Stimulated activated CD8-positive, alpha-beta memory T cell treated with anti-CD3 and anti-CD28 coated beads, Interleukin-2, amount 100 ng/mL, for 1 hour (primary cell): ENCODE data around the gene LILRA5.
"Not testable (repeated sequence)": the region's sequence is repeated elsewhere in the genome, so short reads cannot be mapped to it uniquely, and the experiment has no call there.

ENCODE experiments used
- DNase-seq, 2 donors: peaks; one replicate each; pipeline ENCODE4 v3.0.0-alpha.2; 2020; ENCODE audit warnings: low read depth in 2 of 2

LILRA5 gene

GRCh38 chr19:54273821-54274220 lies 39.1 kb downstream of the LILRA5 start:
- DNase-seq = no peak

DNA sequence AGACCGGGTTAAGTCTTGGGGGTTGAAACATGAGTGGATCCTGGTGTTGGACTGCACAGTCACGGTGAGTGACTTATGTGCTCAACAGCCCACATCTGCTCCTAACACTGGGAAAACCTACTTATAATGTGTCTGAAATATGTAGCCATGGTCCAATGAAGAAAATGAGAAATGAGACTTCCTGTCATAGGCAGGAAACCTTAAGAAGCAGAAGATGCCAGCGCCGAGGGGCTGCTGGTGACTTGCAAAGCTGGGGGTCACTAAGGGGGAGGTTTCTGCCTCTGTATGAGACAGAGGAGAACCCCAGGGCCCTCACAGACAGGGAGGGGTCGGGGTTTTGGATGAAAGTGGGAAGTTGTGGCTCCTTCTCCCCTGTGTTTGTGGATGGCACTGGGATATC lies 40.8 kb downstream of the LILRA5 start:
- not testable (repeated sequence) for DNase-seq

DNA sequence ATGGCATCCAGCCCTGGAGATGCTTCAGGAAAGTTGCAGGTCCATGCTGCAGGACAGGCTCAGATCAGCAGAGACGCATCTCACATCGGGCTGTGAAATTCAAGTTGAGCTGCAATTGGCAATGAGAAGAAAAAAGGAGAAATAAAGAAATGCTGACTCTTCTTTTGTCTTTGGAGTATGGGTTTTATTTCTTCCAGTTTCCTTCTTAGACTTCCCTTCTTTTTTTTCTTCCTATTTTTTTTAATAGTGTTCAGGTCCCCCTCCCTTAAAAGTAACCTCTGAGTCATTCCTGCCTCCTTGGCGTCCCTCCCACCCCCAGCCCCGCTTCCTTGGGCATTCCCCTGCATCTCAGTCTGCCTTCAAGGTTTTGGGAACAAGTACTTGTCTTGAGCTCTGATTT lies 41.4 kb downstream of the LILRA5 start:
- DNase-seq = not testable (repeated sequence)

DNA sequence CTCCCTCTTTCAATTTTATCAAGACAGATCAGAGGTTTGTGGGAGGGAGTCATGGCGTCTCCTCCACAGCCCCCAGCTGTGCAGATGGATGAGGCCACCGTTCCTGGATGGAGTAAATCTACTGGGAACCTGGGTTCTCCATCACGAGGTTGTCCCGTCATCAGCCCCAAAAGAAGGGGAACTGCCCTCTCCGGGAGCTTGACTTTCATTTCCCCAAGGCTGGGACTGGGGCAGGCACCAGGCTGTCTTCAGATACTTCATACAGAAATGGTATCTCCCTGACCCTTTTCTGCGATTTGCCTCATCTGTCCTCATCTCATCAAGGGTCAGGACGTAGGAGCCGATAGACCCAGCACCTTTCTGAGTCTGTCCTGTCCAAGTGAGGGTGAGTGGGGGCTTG lies 41.9 kb downstream of the LILRA5 start:
- no peak for DNase-seq

DNA sequence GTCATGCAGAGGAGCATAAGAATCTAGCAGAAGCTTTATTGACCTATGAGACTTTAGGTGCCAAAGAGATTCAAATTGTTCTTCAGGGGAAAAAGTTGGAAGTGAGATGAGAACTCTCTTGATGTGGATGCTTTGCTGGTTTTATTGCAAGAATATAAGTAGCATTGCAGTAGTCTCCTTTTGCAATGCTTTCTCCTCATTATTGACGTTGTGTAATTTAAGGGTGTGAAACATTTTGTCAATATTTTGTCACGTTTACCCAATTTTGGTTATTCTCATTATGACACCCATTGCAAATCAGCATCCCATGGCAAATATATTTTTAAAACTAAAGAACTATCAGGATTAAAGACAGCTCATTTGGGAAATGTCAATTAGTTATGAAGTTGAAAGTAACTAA lies 44.0 kb downstream of the LILRA5 start:
- DNase-seq = no peak

- DNase-seq = peak; percentile 26 to 48
Measured at GRCh38 chr19:54266133-54266532, 46.8 kb downstream of the LILRA5 start.

DNA sequence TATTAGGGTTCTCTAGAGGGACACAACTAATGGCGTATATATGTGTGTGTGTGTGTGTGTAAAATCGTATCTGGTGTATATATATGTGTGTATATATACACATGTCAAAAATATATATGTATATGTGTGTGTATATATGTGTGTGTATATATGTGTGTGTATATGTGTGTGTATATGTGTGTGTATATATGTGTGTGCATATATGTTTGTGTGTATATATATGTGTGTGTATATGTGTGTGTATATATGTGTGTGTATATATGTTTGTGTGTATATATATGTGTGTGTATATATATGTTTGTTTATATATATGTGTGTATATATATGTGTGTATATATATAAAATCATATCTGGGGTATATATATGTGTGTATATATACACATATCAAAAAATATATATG lies 50.5 kb downstream of the LILRA5 start:
- no peak for DNase-seq

DNA sequence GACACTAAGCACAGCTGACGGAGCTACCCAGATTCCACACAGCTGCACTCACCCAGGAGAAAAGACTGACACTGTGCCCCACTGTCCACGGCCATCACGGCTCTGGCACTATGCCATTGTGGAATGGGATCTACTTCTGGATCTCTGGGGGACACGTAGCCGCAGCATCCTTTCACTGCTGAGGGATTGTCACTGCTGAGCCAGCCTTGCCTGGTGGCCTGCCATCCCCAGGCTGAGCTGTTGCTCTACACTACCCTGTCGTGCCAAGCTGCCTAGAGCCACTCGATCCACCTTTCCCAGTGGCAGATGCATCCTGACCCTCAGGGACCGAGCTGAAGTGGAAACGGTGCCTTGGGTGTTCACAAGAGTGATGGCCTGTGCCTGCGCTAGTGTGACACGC lies 50.9 kb downstream of the LILRA5 start:
- DNase-seq = no peak

DNA sequence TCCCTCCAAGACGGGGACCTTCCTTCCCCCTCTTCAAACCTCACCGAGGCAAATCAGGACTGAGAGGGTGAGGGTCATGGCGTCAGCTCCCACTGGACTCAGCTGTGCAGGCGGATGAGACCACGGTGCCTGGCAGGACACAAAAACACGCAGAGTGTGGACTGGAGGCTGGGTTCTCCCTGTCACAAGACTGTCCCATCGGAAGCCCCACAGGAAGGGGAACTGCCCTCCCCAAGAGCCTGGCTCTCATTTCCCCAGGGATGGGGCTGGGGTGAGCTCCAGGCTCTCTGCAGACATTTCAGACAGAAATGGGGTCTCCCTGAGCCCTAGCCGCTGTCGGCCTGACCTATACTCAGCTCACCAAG lies 55.9 kb downstream of the LILRA5 start, which contains the start of gene LILRB5:
Gene LILRB5 (minus strand): TSS at position 158 of the 365 bp plus-strand sequence. CDS start 80 bp downstream, at position 78.
- DNase-seq = no peak
